HepG2 (cell line): ENCODE measurements around the gene SYNE1. TPM values are rescaled to one million over a fixed set of nuclear protein-coding genes. Genes with fewer than 3 reads are reported as not detected.

Experiments used
- CREB1 ChIP-seq, 2 experiments: fragments of 450-650 bp in 1 of 2; IDR thresholded peaks; 2 replicates each; pipeline ENCODE4 v1.6.1; 2016 to 2017; ENCODE audit warnings: control low read depth in 1 of 2, mild to moderate bottlenecking in 1 of 2, missing compliant biosample characterization in 1 of 2, missing genetic modification characterization in 1 of 2
- EHMT2 ChIP-seq: fragments of 200-600 bp; sonication (generic); IDR thresholded peaks from 2 replicates; pipeline ENCODE4 v1.7.0; 2017; ENCODE audit warnings: antibody characterized with exemption, low read depth, low read length, borderline replicate concordance
- FOXK2 ChIP-seq: fragments of 450-650 bp; IDR thresholded peaks from 2 replicates; pipeline ENCODE4 v1.6.1; 2016
- HDAC2 ChIP-seq: sonication (generic); formaldehyde crosslinking; IDR thresholded peaks from 2 replicates; pipeline ENCODE4 v1.4.0; 2020; ENCODE audit warnings: missing genetic modification reagents
- ISL2 ChIP-seq: sonication (generic); formaldehyde crosslinking; IDR thresholded peaks from 2 replicates; pipeline ENCODE4 v1.5.0; 2020; ENCODE audit warnings: missing genetic modification reagents
- MEIS2 ChIP-seq: sonication (generic); formaldehyde crosslinking; IDR thresholded peaks from 2 replicates; pipeline ENCODE4 v1.9.0; 2021; ENCODE audit warnings: mild to moderate bottlenecking, missing genetic modification reagents
- NCOR1 ChIP-seq: fragments of 200-600 bp; sonication (generic); IDR thresholded peaks from 2 replicates; pipeline ENCODE4 v1.7.0; 2017; ENCODE audit warnings: antibody characterized with exemption, low read length, borderline replicate concordance
- NR3C1 ChIP-seq: sonication (generic); formaldehyde crosslinking; IDR thresholded peaks from 2 replicates; pipeline ENCODE4 v1.4.0; 2020; ENCODE audit warnings: missing genetic modification reagents
- PLRG1 ChIP-seq: fragments of 450-650 bp; conservative IDR thresholded peaks from 2 replicates; pipeline ENCODE4 v1.6.1; 2016
- REPIN1 ChIP-seq: sonication (generic); formaldehyde crosslinking; IDR thresholded peaks from 2 replicates; pipeline ENCODE4 v1.8.0; 2022; ENCODE audit warnings: missing genetic modification reagents, low read depth, mild to moderate bottlenecking, borderline replicate concordance
- SOX6 ChIP-seq, 2 experiments: fragments of 450-650 bp in 1 of 2; sonication (generic) in 1 of 2; formaldehyde crosslinking in 1 of 2; IDR thresholded peaks; 2 replicates each; pipeline versions ENCODE4 v1.4.0 to v1.6.1; 2017 to 2020; ENCODE audit warnings: antibody characterized with exemption in 1 of 2, mild to moderate bottlenecking in 1 of 2, missing genetic modification reagents in 1 of 2
- SP4 ChIP-seq: sonication (generic); formaldehyde crosslinking; IDR thresholded peaks from 2 replicates; pipeline ENCODE4 v1.8.1; 2023; ENCODE audit warnings: mild to moderate bottlenecking, missing genetic modification reagents
- TSC22D2 ChIP-seq: sonication (generic); formaldehyde crosslinking; IDR thresholded peaks from 2 replicates; pipeline ENCODE4 v1.5.1; 2020; ENCODE audit warnings: missing genetic modification reagents, mild to moderate bottlenecking, borderline replicate concordance
- ZFP36L1 ChIP-seq: sonication (generic); formaldehyde crosslinking; IDR thresholded peaks from 2 replicates; pipeline ENCODE4 v1.8.0; 2022; ENCODE audit warnings: mild to moderate bottlenecking, missing genetic modification reagents, moderate library complexity
- ZMYM2 ChIP-seq: sonication (generic); formaldehyde crosslinking; IDR thresholded peaks from 2 replicates; pipeline ENCODE4 v1.8.0; 2022; ENCODE audit warnings: mild to moderate bottlenecking, missing genetic modification reagents
- ZNF121 ChIP-seq: sonication (generic); formaldehyde crosslinking; IDR thresholded peaks from 2 replicates; pipeline ENCODE4 v1.5.0; 2020; ENCODE audit warnings: mild to moderate bottlenecking, missing genetic modification reagents
- ZNF143 ChIP-seq: sonication (generic); formaldehyde crosslinking; IDR thresholded peaks from 2 replicates; pipeline ENCODE4 v1.4.0; 2020; ENCODE audit warnings: missing genetic modification reagents
- ZNF468 ChIP-seq: sonication (generic); formaldehyde crosslinking; IDR thresholded peaks from 2 replicates; pipeline ENCODE4 v1.8.0; 2022; ENCODE audit warnings: mild to moderate bottlenecking, moderate library complexity, missing genetic modification reagents
- ZNF670 ChIP-seq: sonication (generic); formaldehyde crosslinking; IDR thresholded peaks from 2 replicates; pipeline ENCODE4 v1.8.0; 2022; ENCODE audit warnings: mild to moderate bottlenecking, missing genetic modification reagents, borderline replicate concordance
- ZNF766 ChIP-seq: sonication (generic); formaldehyde crosslinking; IDR thresholded peaks from 2 replicates; pipeline ENCODE4 v1.5.0; 2020; ENCODE audit warnings: missing genetic modification reagents, borderline replicate concordance
- ZNF878 ChIP-seq: sonication (generic); formaldehyde crosslinking; IDR thresholded peaks from 2 replicates; pipeline ENCODE4 v1.8.1; 2023; ENCODE audit warnings: mild to moderate bottlenecking, missing genetic modification reagents, moderate library complexity
- ZNF883 ChIP-seq: sonication (generic); formaldehyde crosslinking; IDR thresholded peaks from 2 replicates; pipeline ENCODE4 v1.5.1; 2020; ENCODE audit warnings: mild to moderate bottlenecking, missing genetic modification reagents; ENCODE audit errors: not compliant biosample characterization
- polyA plus RNA-seq, 8 experiments: library from polyadenylated mRNA; depleted of rRNA in 3 of 8; stranded (reverse) in 7 of 8; unstranded in 1 of 8; fragments of >200 nt; fragmentation: Illumina TruSeq in 4 of 8; extraction: Trizol in 4 of 8; gene quantifications; 2 replicates each; pipeline versions ENCODE4 v1.2.1 to v1.2.3, GENCODE V29; 2011 to 2016; ENCODE audit warnings: low read depth in 4 of 8, missing spikeins in 1 of 8, mixed read lengths in 1 of 8; ENCODE audit not compliant: insufficient read depth in 1 of 8
- total RNA-seq, 5 experiments: library from RNA; depleted of rRNA; stranded (reverse); fragments of >200 nt; fragmentation: Illumina TruSeq; extraction: Trizol; gene quantifications; 2 replicates each; pipeline ENCODE4 v1.2.3, GENCODE V29; 2016; ENCODE audit warnings: low read depth in 1 of 5
- TF ChIP-seq, protein P1 (sequence below): sonication (generic); formaldehyde crosslinking; IDR thresholded peaks from 2 replicates; pipeline ENCODE4 v1.8.1; 2023; ENCODE audit warnings: mild to moderate bottlenecking, inconsistent platforms, moderate library complexity, missing genetic modification reagents, borderline replicate concordance
- TF ChIP-seq, protein P2 (sequence below): sonication (generic); formaldehyde crosslinking; IDR thresholded peaks from 2 replicates; pipeline ENCODE4 v1.4.0; 2020; ENCODE audit warnings: missing genetic modification reagents
- TF ChIP-seq, protein P3 (sequence below): IDR thresholded peaks from 2 replicates; pipeline ENCODE4 v1.6.1; 2012; ENCODE audit warnings: inconsistent platforms

Gene SYNE1
- total and polyA plus RNA-seq, 2 of the 13 experiments (the other 11 are each of a cell fraction or from before 2014, with no cell fraction given), result 5.5 to 15.9 TPM

DNA sequence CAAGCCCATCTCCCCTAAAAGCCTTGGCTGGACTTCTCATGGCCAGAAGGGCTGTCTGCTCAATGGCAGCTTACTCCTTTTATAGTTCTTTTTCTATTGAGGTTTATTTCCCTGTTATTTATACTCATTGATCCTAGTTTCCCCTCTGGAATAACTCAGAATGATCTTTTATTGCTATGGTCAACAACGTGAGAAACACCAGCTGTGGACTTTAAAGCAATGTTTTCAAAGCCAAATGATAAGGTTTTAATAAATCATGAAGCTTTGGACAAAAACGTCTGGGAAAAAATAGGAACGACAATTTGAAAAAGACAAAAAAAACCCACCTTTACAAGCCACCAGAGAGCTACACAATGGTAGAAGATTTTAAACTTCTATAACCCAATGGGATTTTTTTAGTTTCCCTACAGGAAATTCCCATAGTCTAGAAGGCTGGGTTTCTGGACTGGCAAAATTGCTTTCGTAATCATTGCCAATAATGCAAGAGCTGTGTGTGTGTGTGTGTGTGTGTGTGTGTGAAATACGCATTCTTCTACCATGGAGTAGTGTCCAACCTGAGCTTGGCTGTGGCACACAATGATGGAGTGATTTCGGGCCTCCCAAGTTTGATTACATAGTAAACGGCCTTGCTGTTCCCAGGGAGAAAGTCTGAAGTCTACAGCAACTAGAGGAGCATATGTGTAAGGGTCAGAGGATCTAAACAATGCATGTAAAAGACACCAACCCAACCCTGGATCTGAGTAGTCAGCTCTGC, 396.0 kb downstream of the SYNE1 start (continued):
- TF ChIP-seq HDAC2 (CRISPR knock-in tag), result 0 out of 2 replicates have a peak, but pooled peaks have one; percentile 17
- no peak for TF ChIP-seq ZNF883 (CRISPR knock-in tag)
- TF ChIP-seq SOX6 (IDR thresholded peaks at IDR 0.05), result no peak
- TF ChIP-seq SOX6 (CRISPR knock-in tag; IDR thresholded peaks at IDR 0.05), result peak; percentile 72; the same call in 1 of the 2 replicates
- no peak for TF ChIP-seq FOXK2
- TF ChIP-seq, protein P1, sequence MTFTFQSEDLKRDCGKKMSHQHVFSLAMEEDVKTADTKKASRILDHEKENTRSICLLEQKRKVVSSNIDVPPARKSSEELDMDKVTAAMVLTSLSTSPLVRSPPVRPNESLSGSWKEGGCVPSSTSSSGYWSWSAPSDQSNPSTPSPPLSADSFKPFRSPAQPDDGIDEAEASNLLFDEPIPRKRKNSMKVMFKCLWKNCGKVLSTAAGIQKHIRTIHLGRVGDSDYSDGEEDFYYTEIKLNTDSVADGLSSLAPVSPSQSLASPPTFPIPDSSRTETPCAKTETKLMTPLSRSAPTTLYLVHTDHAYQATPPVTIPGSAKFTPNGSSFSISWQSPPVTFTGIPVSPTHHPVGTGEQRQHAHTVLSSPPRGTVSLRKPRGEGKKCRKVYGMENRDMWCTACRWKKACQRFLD (CRISPR knock-in tag), result no peak
- peak; percentile 41; the same call in 1 of the 2 replicates for TF ChIP-seq ZMYM2 (CRISPR knock-in tag)
- TF ChIP-seq, protein P2, sequence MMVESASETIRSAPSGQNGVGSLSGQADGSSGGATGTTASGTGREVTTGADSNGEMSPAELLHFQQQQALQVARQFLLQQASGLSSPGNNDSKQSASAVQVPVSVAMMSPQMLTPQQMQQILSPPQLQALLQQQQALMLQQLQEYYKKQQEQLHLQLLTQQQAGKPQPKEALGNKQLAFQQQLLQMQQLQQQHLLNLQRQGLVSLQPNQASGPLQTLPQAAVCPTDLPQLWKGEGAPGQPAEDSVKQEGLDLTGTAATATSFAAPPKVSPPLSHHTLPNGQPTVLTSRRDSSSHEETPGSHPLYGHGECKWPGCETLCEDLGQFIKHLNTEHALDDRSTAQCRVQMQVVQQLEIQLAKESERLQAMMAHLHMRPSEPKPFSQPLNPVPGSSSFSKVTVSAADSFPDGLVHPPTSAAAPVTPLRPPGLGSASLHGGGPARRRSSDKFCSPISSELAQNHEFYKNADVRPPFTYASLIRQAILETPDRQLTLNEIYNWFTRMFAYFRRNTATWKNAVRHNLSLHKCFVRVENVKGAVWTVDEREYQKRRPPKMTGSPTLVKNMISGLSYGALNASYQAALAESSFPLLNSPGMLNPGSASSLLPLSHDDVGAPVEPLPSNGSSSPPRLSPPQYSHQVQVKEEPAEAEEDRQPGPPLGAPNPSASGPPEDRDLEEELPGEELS, result peak; percentile 19; the same call in 1 of the 2 replicates
- TF ChIP-seq ZNF143 (CRISPR knock-in tag), result no peak
- TF ChIP-seq ZNF121 (CRISPR knock-in tag), result no peak
- TF ChIP-seq ZNF878 (CRISPR knock-in tag), result 0 out of 2 replicates have a peak, but pooled peaks have one; percentile 43
- TF ChIP-seq ZNF766 (CRISPR knock-in tag), result no peak
- TF ChIP-seq NCOR1, result peak; percentile 85
- no peak for TF ChIP-seq CREB1 (IDR thresholded peaks at IDR 0.05)
- 0 out of 2 replicates have a peak, but pooled peaks have one; percentile 19 for TF ChIP-seq CREB1 (CRISPR knock-in tag; IDR thresholded peaks at IDR 0.05)
- 0 out of 2 replicates have a peak, but pooled peaks have one; percentile 29 for TF ChIP-seq REPIN1
- no peak for TF ChIP-seq ZNF670
- TF ChIP-seq PLRG1, result no peak
- TF ChIP-seq SP4 (CRISPR knock-in tag), result no peak
- TF ChIP-seq ISL2, result no peak
- TF ChIP-seq, protein P3, sequence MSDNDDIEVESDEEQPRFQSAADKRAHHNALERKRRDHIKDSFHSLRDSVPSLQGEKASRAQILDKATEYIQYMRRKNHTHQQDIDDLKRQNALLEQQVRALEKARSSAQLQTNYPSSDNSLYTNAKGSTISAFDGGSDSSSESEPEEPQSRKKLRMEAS, result 0 out of 2 replicates have a peak, but pooled peaks have one; percentile 20
- peak; percentile 96; the same call in 1 of the 2 replicates for TF ChIP-seq EHMT2
- TF ChIP-seq ZNF468 (CRISPR knock-in tag), result no peak
- TF ChIP-seq TSC22D2, result no peak
- no peak for TF ChIP-seq MEIS2 (CRISPR knock-in tag)
- no peak for TF ChIP-seq ZFP36L1 (CRISPR knock-in tag)
- TF ChIP-seq NR3C1 (CRISPR knock-in tag), result no peak
